HG03135 (cell line): Measurements from ENCODE around the gene HAT1.

ENCODE experiments used
- ATAC-seq: cut with Tn5 transposase; IDR thresholded peaks from one replicate; pipeline ENCODE4 v1.9.1; 2021; ENCODE audit warnings: mild to moderate bottlenecking, moderate library complexity; ENCODE audit not compliant: unreplicated experiment

HAT1 gene

DNA sequence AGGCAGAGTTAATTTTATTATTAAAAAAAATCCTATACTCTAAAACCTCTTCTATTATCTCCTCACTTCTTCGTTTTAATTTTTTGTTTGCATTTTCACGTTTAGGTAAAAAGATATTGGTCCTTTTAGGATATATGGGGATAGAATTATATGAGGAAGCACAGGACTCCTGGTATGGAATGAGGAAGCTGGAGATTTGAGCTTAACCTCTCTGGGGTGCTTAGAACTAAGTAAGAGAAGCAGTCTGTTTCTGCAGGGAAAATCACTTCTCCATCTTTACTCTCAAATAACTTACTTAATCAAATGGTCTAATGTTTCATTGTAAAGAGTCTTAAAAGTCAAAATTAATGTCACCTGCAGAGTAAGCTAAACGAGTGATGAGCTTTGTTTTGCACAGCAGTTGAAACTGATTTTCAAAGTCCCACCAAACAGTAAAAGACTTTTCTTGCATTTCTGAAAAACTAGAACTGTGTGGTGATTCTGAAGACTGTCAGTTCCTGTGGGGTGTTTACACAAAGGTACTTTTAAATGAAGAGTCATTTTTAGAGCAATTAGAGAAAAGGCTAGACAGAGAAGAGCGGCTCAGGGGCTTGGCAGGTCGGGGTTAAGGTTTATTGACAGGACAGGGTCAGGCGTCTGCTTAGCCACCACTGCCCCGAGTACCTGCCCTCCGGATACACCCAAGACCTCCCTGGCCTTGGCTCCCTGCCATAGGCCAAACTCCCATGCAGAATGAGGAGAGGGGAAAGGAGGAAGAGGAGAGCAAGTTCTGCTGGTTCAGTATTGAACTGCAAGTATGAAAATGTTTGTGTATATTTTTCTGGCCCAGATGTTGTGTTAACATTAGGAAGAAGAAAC is 99.0 kb downstream of the HAT1 start:
- no peak for ATAC-seq

DNA sequence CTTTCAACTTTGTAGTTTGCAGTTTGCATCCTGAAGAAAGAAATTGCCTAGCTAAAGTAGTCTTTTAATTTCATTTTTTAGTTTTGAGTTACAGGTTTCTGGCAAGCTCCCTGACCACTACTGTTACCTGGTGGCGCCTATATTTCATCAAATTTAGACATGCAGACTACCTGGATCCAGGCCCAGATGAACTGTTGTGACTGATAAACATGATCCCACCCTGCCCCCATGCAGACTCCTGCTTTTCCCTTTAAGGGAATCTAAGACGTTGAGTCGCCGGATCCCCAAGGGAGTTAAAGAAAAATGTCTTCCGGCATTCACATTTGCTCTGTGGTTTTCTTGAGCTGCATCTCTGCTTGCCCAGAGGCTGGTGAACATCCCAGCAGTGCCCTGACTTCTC is 99.7 kb downstream of the HAT1 start:
- ATAC-seq = no peak

DNA sequence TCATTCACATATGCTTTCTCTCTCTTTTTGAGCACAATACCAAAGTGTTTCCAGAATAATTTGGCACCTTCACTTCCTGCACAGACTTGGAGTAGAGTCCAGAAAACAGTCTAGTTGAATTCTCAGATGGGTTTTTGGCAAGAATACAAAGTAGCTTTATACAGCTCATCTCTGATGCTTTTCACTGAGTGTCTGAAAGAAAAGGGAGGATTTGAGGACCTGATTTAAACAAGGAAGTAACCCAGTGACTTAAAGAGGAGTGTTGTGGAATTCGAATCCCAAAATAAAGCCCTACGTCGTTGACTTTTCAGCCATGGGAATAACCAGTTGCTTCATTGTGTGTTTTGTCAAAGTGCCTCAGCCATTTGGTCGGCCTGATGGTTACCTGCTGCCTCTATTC is 109.3 kb downstream of the HAT1 start:
- no peak for ATAC-seq
